Nephron progenitor cell (in vitro differentiated cells): ENCODE results near the gene CACNA2D3.

Experiments
- DNase-seq: peaks from one replicate; pipeline ENCODE4 v3.0.0; 2021
- H3K27ac Mint-ChIP-seq: 2 replicates; pipeline ENCODE4 v1.8.0; 2021; ENCODE audit warnings: mild to moderate bottlenecking, moderate library complexity, mixed read lengths
- H3K27me3 Mint-ChIP-seq: 2 replicates; pipeline ENCODE4 v1.8.0; 2021; ENCODE audit warnings: mild to moderate bottlenecking, low read depth, mixed read lengths; ENCODE audit not compliant: poor library complexity
- H3K36me3 Mint-ChIP-seq: 2 replicates; pipeline ENCODE4 v1.8.0; 2021; ENCODE audit warnings: low read depth, mixed read lengths
- H3K4me1 Mint-ChIP-seq: 2 replicates; pipeline ENCODE4 v1.8.0; 2021; ENCODE audit warnings: mixed read lengths
- H3K4me3 Mint-ChIP-seq: 2 replicates; pipeline ENCODE4 v1.8.0; 2021; ENCODE audit warnings: mild to moderate bottlenecking, moderate library complexity, mixed read lengths
- H3K9me3 Mint-ChIP-seq: 2 replicates; pipeline ENCODE4 v1.8.0; 2021; ENCODE audit warnings: mild to moderate bottlenecking, moderate library complexity, mixed read lengths
- CTCF ChIP-seq: fragments of 200-600 bp; sonication (generic); IDR thresholded peaks from 2 replicates; pipeline ENCODE4 v1.5.0; 2021; ENCODE audit warnings: antibody characterized with exemption

The CACNA2D3 gene

GRCh38 chr3:54574906-54575617 lies 452.7 kb downstream of the CACNA2D3 start:
- H3K9me3 Mint-ChIP-seq = no peaks in the 10 kb centered on the region
- TF ChIP-seq CTCF = no peak
- H3K4me1 Mint-ChIP-seq = no peaks in the 10 kb centered on the region
- H3K27me3 Mint-ChIP-seq = peaks cover 7% of the 10 kb centered on the region
- no peak overlapping the region for H3K4me3 Mint-ChIP-seq
- DNase-seq = no peak
- no peaks in the 10 kb centered on the region for H3K36me3 Mint-ChIP-seq
- H3K27ac Mint-ChIP-seq = no peak overlapping the region

GRCh38 chr3:54575618-54575960 lies 453.2 kb downstream of the CACNA2D3 start:
- no peak for TF ChIP-seq CTCF
- Mint-ChIP-seq H3K27ac (no peak overlapping the region), H3K4me3 (no peak overlapping the region), H3K36me3 (no peaks in the 10 kb centered on the region), H3K27me3 (peaks cover 7% of the 10 kb centered on the region), H3K4me1 (peaks cover 4% of the 10 kb centered on the region), H3K9me3 (no peaks in the 10 kb centered on the region)
- DNase-seq = no peak

GRCh38 chr3:54577313-54577712 lies 455.0 kb downstream of the CACNA2D3 start:
- H3K4me1 Mint-ChIP-seq = peaks cover 10% of the 10 kb centered on the region
- no peak overlapping the region for H3K4me3 Mint-ChIP-seq
- no peaks in the 10 kb centered on the region for H3K36me3 Mint-ChIP-seq
- no peak for DNase-seq
- H3K27ac Mint-ChIP-seq = no peak overlapping the region
- no peak for TF ChIP-seq CTCF
- peaks cover 7% of the 10 kb centered on the region for H3K27me3 Mint-ChIP-seq
- no peaks in the 10 kb centered on the region for H3K9me3 Mint-ChIP-seq

- no peak for DNase-seq
- Mint-ChIP-seq H3K4me1 (peaks cover 10% of the 10 kb centered on the region), H3K4me3 (no peak overlapping the region), H3K36me3 (no peaks in the 10 kb centered on the region), H3K27me3 (peaks cover 7% of the 10 kb centered on the region), H3K27ac (no peak overlapping the region), H3K9me3 (no peaks in the 10 kb centered on the region)
- no peak for TF ChIP-seq CTCF
Measured at GRCh38 chr3:54578417-54578816, 456.1 kb downstream of the CACNA2D3 start.

- peaks cover 5% of the 10 kb centered on the region for H3K36me3 Mint-ChIP-seq
- H3K27ac Mint-ChIP-seq = no peak overlapping the region
- no peak for DNase-seq
- H3K27me3 Mint-ChIP-seq = peaks cover 7% of the 10 kb centered on the region
- TF ChIP-seq CTCF = no peak
- H3K4me1 Mint-ChIP-seq = peaks cover 10% of the 10 kb centered on the region
- no peak overlapping the region for H3K4me3 Mint-ChIP-seq
- H3K9me3 Mint-ChIP-seq = peaks cover 20% of the 10 kb centered on the region
Measured at GRCh38 chr3:54580453-54580852, 458.1 kb downstream of the CACNA2D3 start.

- TF ChIP-seq CTCF = no peak
- peaks cover 10% of the 10 kb centered on the region for H3K4me1 Mint-ChIP-seq
- H3K9me3 Mint-ChIP-seq = peaks cover 21% of the 10 kb centered on the region
- H3K4me3 Mint-ChIP-seq = no peak overlapping the region
- H3K36me3 Mint-ChIP-seq = peaks cover 5% of the 10 kb centered on the region
- peaks cover 6% of the 10 kb centered on the region for H3K27me3 Mint-ChIP-seq
- DNase-seq = no peak
- H3K27ac Mint-ChIP-seq = no peak overlapping the region
Measured at GRCh38 chr3:54582424-54582823, 460.1 kb downstream of the CACNA2D3 start.
